ENCODE measurements around the gene SYNE1. TPM values are rescaled to one million over a fixed set of nuclear protein-coding genes. Genes with fewer than 3 reads are reported as not detected.

The SYNE1 gene
- polyA plus RNA-seq, 1 donor from 2014 or later, result 38.5 TPM

DNA sequence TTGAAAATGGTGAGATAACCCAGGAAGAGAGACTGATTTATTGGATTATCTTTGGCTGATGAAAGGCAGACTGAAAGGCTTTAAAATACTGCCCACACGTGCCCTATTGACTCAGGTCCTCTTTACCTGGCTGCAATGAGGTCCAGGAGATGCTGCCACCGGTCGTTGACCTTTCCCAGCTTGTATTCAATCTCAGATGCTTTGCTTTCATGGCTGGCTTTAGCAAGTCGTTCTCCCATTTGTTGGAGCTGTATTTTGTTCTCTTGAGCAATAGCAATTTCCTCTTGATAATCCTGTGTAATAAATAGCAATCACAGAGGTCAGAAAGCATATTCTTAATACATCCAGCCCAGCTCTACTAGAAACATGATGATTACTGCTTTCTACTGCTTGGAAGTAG is 460.9 kb downstream of the SYNE1 start:
- Histone ChIP-seq H3K27me3 (ENCODE audit: insufficient read depth, low read depth, low read length) (no peaks in the 10 kb centered on the region), H3K9ac (ENCODE audit: low read length) (no peak overlapping the region), H3K36me3 (ENCODE audit: insufficient read depth, low read length) (no peaks in the 10 kb centered on the region), H3K4me3 (ENCODE audit: low read length) (no peak overlapping the region), H3K79me2 (replicated peaks; ENCODE audit: insufficient read depth, low read length) (no peaks in the 10 kb centered on the region), H3K27ac (ENCODE audit: low read length) (no peak overlapping the region), H2AFZ (ENCODE audit: low read depth, low read length) (no peak overlapping the region), H3K9me2 (ENCODE audit: insufficient read depth, low read length) (no peaks in the 10 kb centered on the region), H3K4me2 (ENCODE audit: low read length) (no peak overlapping the region), H4K20me1 (ENCODE audit: insufficient read depth) (no peaks in the 10 kb centered on the region), H3F3A (ENCODE audit: insufficient read depth, low read length, poor library complexity, severe bottlenecking) (no peaks in the 10 kb centered on the region), H3K9me3 (ENCODE audit: low read length) (no peaks in the 10 kb centered on the region)
- TF ChIP-seq SMC3 (conservative IDR thresholded peaks at IDR 0.05; ENCODE audit: poor library complexity) (no peak), TAF1 (IDR thresholded peaks at IDR 0.05; ENCODE audit: low read depth) (no peak), MXI1 (conservative IDR thresholded peaks at IDR 0.05; ENCODE audit: poor library complexity, severe bottlenecking) (no peak), EZH2 (IDR thresholded peaks at IDR 0.05; ENCODE audit: borderline replicate concordance, insufficient read depth, low read length, poor library complexity, severe bottlenecking) (no peak), POLR2AphosphoS5 (IDR thresholded peaks at IDR 0.05) (no peak), RAD21 (conservative IDR thresholded peaks at IDR 0.05) (no peak), EP300 (conservative IDR thresholded peaks at IDR 0.05; ENCODE audit: poor library complexity, severe bottlenecking) (no peak)
- TF ChIP-seq, protein P1, sequence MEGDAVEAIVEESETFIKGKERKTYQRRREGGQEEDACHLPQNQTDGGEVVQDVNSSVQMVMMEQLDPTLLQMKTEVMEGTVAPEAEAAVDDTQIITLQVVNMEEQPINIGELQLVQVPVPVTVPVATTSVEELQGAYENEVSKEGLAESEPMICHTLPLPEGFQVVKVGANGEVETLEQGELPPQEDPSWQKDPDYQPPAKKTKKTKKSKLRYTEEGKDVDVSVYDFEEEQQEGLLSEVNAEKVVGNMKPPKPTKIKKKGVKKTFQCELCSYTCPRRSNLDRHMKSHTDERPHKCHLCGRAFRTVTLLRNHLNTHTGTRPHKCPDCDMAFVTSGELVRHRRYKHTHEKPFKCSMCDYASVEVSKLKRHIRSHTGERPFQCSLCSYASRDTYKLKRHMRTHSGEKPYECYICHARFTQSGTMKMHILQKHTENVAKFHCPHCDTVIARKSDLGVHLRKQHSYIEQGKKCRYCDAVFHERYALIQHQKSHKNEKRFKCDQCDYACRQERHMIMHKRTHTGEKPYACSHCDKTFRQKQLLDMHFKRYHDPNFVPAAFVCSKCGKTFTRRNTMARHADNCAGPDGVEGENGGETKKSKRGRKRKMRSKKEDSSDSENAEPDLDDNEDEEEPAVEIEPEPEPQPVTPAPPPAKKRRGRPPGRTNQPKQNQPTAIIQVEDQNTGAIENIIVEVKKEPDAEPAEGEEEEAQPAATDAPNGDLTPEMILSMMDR (IDR thresholded peaks at IDR 0.05; ENCODE audit: poor library complexity, severe bottlenecking), result no peak
- TF ChIP-seq, protein P2, sequence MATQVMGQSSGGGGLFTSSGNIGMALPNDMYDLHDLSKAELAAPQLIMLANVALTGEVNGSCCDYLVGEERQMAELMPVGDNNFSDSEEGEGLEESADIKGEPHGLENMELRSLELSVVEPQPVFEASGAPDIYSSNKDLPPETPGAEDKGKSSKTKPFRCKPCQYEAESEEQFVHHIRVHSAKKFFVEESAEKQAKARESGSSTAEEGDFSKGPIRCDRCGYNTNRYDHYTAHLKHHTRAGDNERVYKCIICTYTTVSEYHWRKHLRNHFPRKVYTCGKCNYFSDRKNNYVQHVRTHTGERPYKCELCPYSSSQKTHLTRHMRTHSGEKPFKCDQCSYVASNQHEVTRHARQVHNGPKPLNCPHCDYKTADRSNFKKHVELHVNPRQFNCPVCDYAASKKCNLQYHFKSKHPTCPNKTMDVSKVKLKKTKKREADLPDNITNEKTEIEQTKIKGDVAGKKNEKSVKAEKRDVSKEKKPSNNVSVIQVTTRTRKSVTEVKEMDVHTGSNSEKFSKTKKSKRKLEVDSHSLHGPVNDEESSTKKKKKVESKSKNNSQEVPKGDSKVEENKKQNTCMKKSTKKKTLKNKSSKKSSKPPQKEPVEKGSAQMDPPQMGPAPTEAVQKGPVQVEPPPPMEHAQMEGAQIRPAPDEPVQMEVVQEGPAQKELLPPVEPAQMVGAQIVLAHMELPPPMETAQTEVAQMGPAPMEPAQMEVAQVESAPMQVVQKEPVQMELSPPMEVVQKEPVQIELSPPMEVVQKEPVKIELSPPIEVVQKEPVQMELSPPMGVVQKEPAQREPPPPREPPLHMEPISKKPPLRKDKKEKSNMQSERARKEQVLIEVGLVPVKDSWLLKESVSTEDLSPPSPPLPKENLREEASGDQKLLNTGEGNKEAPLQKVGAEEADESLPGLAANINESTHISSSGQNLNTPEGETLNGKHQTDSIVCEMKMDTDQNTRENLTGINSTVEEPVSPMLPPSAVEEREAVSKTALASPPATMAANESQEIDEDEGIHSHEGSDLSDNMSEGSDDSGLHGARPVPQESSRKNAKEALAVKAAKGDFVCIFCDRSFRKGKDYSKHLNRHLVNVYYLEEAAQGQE (IDR thresholded peaks at IDR 0.05; ENCODE audit: borderline replicate concordance), result no peak

DNA sequence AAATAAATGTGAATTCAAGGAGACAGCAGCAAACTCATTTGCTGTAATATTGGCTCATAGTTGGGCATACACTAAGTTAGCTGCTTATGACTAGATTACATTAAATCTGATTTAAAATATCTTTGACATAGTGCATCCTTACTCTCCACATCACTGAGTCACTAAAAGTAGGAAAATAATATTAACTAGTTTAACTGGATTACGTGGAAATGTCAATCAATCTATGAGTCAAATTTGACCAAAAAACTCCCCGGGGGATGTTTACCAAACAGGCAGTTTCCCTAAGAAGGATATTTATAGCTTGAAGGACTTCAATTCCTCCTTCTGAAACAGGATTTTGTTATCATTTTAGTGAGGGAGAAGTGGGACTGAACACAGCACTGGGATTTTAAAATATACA is 463.2 kb downstream of the SYNE1 start:
- H3K9me2 ChIP-seq (ENCODE audit: insufficient read depth, low read length), result no peaks in the 10 kb centered on the region
- H2AFZ ChIP-seq (ENCODE audit: low read depth, low read length), result no peak overlapping the region
- no peak for TF ChIP-seq EZH2 (IDR thresholded peaks at IDR 0.05; ENCODE audit: borderline replicate concordance, insufficient read depth, low read length, poor library complexity, severe bottlenecking)
- no peaks in the 10 kb centered on the region for H3F3A ChIP-seq (ENCODE audit: insufficient read depth, low read length, poor library complexity, severe bottlenecking)
- H4K20me1 ChIP-seq (ENCODE audit: insufficient read depth), result no peaks in the 10 kb centered on the region
- H3K4me2 ChIP-seq (ENCODE audit: low read length), result no peak overlapping the region
- H3K9me3 ChIP-seq (ENCODE audit: low read length), result no peaks in the 10 kb centered on the region
- H3K27ac ChIP-seq (ENCODE audit: low read length), result no peak overlapping the region
- H3K4me3 ChIP-seq (ENCODE audit: low read length), result no peak overlapping the region
- H3K36me3 ChIP-seq (ENCODE audit: insufficient read depth, low read length), result no peaks in the 10 kb centered on the region
- H3K9ac ChIP-seq (ENCODE audit: low read length), result no peak overlapping the region
- no peaks in the 10 kb centered on the region for H3K79me2 ChIP-seq (replicated peaks; ENCODE audit: insufficient read depth, low read length)
- no peaks in the 10 kb centered on the region for H3K27me3 ChIP-seq (ENCODE audit: insufficient read depth, low read depth, low read length)

DNA sequence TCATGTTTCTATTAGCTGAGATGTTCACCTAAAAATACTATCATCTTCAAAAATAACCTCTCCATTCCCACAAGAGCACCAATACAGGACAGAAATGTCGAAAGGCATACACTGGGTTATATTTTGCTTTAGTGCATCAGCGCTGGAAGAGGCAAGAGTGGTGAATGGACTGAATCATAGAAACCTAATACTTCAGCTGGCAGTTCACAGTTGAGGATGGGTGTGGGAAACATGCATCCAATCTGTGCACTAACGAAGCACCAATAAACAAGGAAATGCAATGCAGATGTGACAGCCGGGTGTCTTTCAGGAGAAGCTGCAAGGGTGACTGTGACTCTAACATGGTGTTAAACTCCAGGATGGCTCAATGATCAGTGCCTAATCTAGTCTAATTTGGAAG is 463.8 kb downstream of the SYNE1 start:
- Histone ChIP-seq H3K9me2 (ENCODE audit: insufficient read depth, low read length) (no peaks in the 10 kb centered on the region), H3K79me2 (replicated peaks; ENCODE audit: insufficient read depth, low read length) (no peaks in the 10 kb centered on the region), H2AFZ (ENCODE audit: low read depth, low read length) (no peak overlapping the region), H3K27ac (ENCODE audit: low read length) (no peak overlapping the region), H3K27me3 (ENCODE audit: insufficient read depth, low read depth, low read length) (no peaks in the 10 kb centered on the region), H3K4me2 (ENCODE audit: low read length) (no peak overlapping the region), H3K36me3 (ENCODE audit: insufficient read depth, low read length) (no peaks in the 10 kb centered on the region), H3K4me3 (ENCODE audit: low read length) (no peak overlapping the region), H4K20me1 (ENCODE audit: insufficient read depth) (no peaks in the 10 kb centered on the region), H3K9me3 (ENCODE audit: low read length) (no peaks in the 10 kb centered on the region), H3K9ac (ENCODE audit: low read length) (no peak overlapping the region), H3F3A (ENCODE audit: insufficient read depth, low read length, poor library complexity, severe bottlenecking) (no peaks in the 10 kb centered on the region)
- TF ChIP-seq EZH2 (IDR thresholded peaks at IDR 0.05; ENCODE audit: borderline replicate concordance, insufficient read depth, low read length, poor library complexity, severe bottlenecking) (no peak), SMC3 (conservative IDR thresholded peaks at IDR 0.05; ENCODE audit: poor library complexity) (no peak), POLR2AphosphoS5 (IDR thresholded peaks at IDR 0.05) (no peak), RAD21 (conservative IDR thresholded peaks at IDR 0.05) (no peak), EP300 (conservative IDR thresholded peaks at IDR 0.05; ENCODE audit: poor library complexity, severe bottlenecking) (no peak), MXI1 (conservative IDR thresholded peaks at IDR 0.05; ENCODE audit: poor library complexity, severe bottlenecking) (no peak), TAF1 (IDR thresholded peaks at IDR 0.05; ENCODE audit: low read depth) (no peak)
- TF ChIP-seq, protein P1 (IDR thresholded peaks at IDR 0.05; ENCODE audit: poor library complexity, severe bottlenecking), result no peak
- TF ChIP-seq, protein P2 (IDR thresholded peaks at IDR 0.05; ENCODE audit: borderline replicate concordance), result no peak
